GM12891 (cell line): ENCODE data around the gene TBC1D32.
"Not testable (repeated sequence)": the region's sequence is repeated elsewhere in the genome, so short reads cannot be mapped to it uniquely, and the experiment has no call there.

ENCODE experiments used
- DNase-seq: peaks from one replicate; pipeline ENCODE4 v3.0.0; 2011; ENCODE audit warnings: low spot score; ENCODE audit not compliant: insufficient read length
- FAIRE-seq: peaks from 2 replicates; lab custom pipeline; 2011; peaks lifted over from hg19 to GRCh38; lab: Jason Lieb, UNC
- PAX5 ChIP-seq: IDR thresholded peaks from 2 replicates; pipeline ENCODE4 v1.6.1; 2011; ENCODE audit warnings: low read length, moderate library complexity, mild to moderate bottlenecking; ENCODE audit not compliant: insufficient read depth, severe bottlenecking
- POLR2A ChIP-seq: IDR thresholded peaks from 2 replicates; pipeline ENCODE4 v1.6.1; 2011; ENCODE audit warnings: low read depth, low read length, control low read depth
- POLR2AphosphoS5 ChIP-seq: IDR thresholded peaks from 2 replicates; pipeline ENCODE4 v1.6.1; 2011; ENCODE audit warnings: low read depth, low read length, control low read depth
- POU2F2 ChIP-seq: IDR thresholded peaks from 2 replicates; pipeline ENCODE4 v1.6.1; 2011; ENCODE audit warnings: low read depth, mild to moderate bottlenecking, control low read depth, low read length, moderate library complexity
- SPI1 ChIP-seq: IDR thresholded peaks from 2 replicates; pipeline ENCODE4 v1.6.1; 2011; ENCODE audit warnings: low read depth, low read length, control low read depth
- TAF1 ChIP-seq: IDR thresholded peaks from 2 replicates; pipeline ENCODE4 v1.6.1; 2011; ENCODE audit warnings: low read depth, low read length, control low read depth

Gene TBC1D32

GRCh38 chr6:121223212-121223611 lies 111.1 kb downstream of the TBC1D32 start:
- FAIRE-seq = no peak
- TF ChIP-seq POLR2A = no peak
- TF ChIP-seq POLR2AphosphoS5 = no peak
- TF ChIP-seq PAX5 = no peak
- no peak for TF ChIP-seq SPI1
- no peak for TF ChIP-seq TAF1
- no peak for TF ChIP-seq POU2F2
- DNase-seq = no peak

GRCh38 chr6:121222656-121223055 lies 111.6 kb downstream of the TBC1D32 start:
- FAIRE-seq = no peak
- TF ChIP-seq SPI1 (no peak), POLR2AphosphoS5 (no peak), TAF1 (no peak), POU2F2 (no peak), POLR2A (no peak), PAX5 (no peak)
- no peak for DNase-seq

- TF ChIP-seq POU2F2 (no peak), TAF1 (no peak), POLR2AphosphoS5 (no peak), POLR2A (no peak), PAX5 (no peak), SPI1 (no peak)
- FAIRE-seq = no peak
- no peak for DNase-seq
Measured at GRCh38 chr6:121216928-121217327, 117.4 kb downstream of the TBC1D32 start.

- DNase-seq, FAIRE-seq: not testable (repeated sequence)
Measured at GRCh38 chr6:121213341-121213740, 120.9 kb downstream of the TBC1D32 start.

- TF ChIP-seq PAX5 = no peak
- TF ChIP-seq POLR2AphosphoS5 = no peak
- no peak for TF ChIP-seq POLR2A
- TF ChIP-seq POU2F2 = no peak
- no peak for TF ChIP-seq SPI1
- TF ChIP-seq TAF1 = no peak
- DNase-seq (no peak), FAIRE-seq (no peak)
Measured at GRCh38 chr6:121210943-121211342, 123.3 kb downstream of the TBC1D32 start.

- DNase-seq (no peak), FAIRE-seq (no peak)
- TF ChIP-seq POLR2A = no peak
- TF ChIP-seq SPI1 = no peak
- no peak for TF ChIP-seq POLR2AphosphoS5
- TF ChIP-seq POU2F2 = no peak
- no peak for TF ChIP-seq PAX5
- no peak for TF ChIP-seq TAF1
Measured at GRCh38 chr6:121205569-121205968, 128.7 kb downstream of the TBC1D32 start.

- FAIRE-seq = peak; percentile 9
- DNase-seq = no peak
- TF ChIP-seq POLR2AphosphoS5 (no peak), TAF1 (no peak), PAX5 (no peak), SPI1 (no peak), POU2F2 (no peak)
Measured at GRCh38 chr6:121201105-121201504, 133.2 kb downstream of the TBC1D32 start.

- not testable (repeated sequence) for FAIRE-seq, DNase-seq
Measured at GRCh38 chr6:121196042-121196441, 138.2 kb downstream of the TBC1D32 start.

GRCh38 chr6:121190122-121190521 lies 144.2 kb downstream of the TBC1D32 start:
- DNase-seq = no peak
- FAIRE-seq = no peak
- TF ChIP-seq SPI1 (no peak), POLR2AphosphoS5 (no peak), POLR2A (no peak)

- no peak for TF ChIP-seq TAF1
- TF ChIP-seq POLR2AphosphoS5 = no peak
- TF ChIP-seq PAX5 = no peak
- TF ChIP-seq SPI1 = no peak
- TF ChIP-seq POLR2A = no peak
- no peak for TF ChIP-seq POU2F2
- FAIRE-seq (no peak), DNase-seq (no peak)
Measured at GRCh38 chr6:121188356-121188755, 145.9 kb downstream of the TBC1D32 start.

- FAIRE-seq (no peak), DNase-seq (no peak)
- TF ChIP-seq POLR2A = no peak
- no peak for TF ChIP-seq POU2F2
- TF ChIP-seq SPI1 = no peak
- no peak for TF ChIP-seq POLR2AphosphoS5
- TF ChIP-seq PAX5 = no peak
- no peak for TF ChIP-seq TAF1
Measured at GRCh38 chr6:121187833-121188200, 146.5 kb downstream of the TBC1D32 start.
